Choroid plexus epithelial cell (primary cell): Measurements from ENCODE around the gene ZBTB42.

Experiments used
- DNase-seq: peaks from one replicate; pipeline ENCODE4 v3.0.0-alpha.2; 2010; ENCODE audit warnings: low read depth
- H3K4me3 ChIP-seq: 2 replicates; pipeline ENCODE4 v1.5.1; 2011; ENCODE audit warnings: low read depth, mild to moderate bottlenecking, control low read depth, low read length, moderate library complexity
- CTCF ChIP-seq: conservative IDR thresholded peaks from 2 replicates; pipeline ENCODE4 v1.5.1; 2011; ENCODE audit warnings: low read depth, mild to moderate bottlenecking, control low read depth, inconsistent platforms, low read length, moderate library complexity

The ZBTB42 gene

GRCh38 chr14:104779776-104780512 is 21.0 kb upstream of the ZBTB42 start:
- no peak overlapping the region for H3K4me3 ChIP-seq
- TF ChIP-seq CTCF = no peak
- DNase-seq = no peak

GRCh38 chr14:104780513-104781030 is 20.3 kb upstream of the ZBTB42 start:
- TF ChIP-seq CTCF = no peak

GRCh38 chr14:104781271-104782077 is 19.4 kb upstream of the ZBTB42 start:
- H3K4me3 ChIP-seq = no peak overlapping the region
- TF ChIP-seq CTCF = no peak
- DNase-seq = no peak

More at GRCh38 chr14:104780513-104781030, 20.3 kb upstream of the ZBTB42 start:
- H3K4me3 ChIP-seq = no peak overlapping the region
- DNase-seq = no peak

- TF ChIP-seq CTCF = no peak
- no peak for DNase-seq
- H3K4me3 ChIP-seq = no peak overlapping the region
Observed at GRCh38 chr14:104782086-104782807, 18.7 kb upstream of the ZBTB42 start.

GRCh38 chr14:104782808-104783139 is 18.1 kb upstream of the ZBTB42 start:
- no peak for DNase-seq
- no peak for TF ChIP-seq CTCF

GRCh38 chr14:104783484-104784217 is 17.2 kb upstream of the ZBTB42 start:
- H3K4me3 ChIP-seq = no peak overlapping the region
- TF ChIP-seq CTCF = no peak
- no peak for DNase-seq

More at GRCh38 chr14:104782808-104783139, 18.1 kb upstream of the ZBTB42 start:
- no peak overlapping the region for H3K4me3 ChIP-seq
